HepG2 (cell line): ENCODE results near the gene IQCE. TPM values are rescaled to one million over a fixed set of nuclear protein-coding genes. Genes with fewer than 3 reads are reported as not detected.

Experiments used
- NRL ChIP-seq: sonication (generic); formaldehyde crosslinking; IDR thresholded peaks from 2 replicates; pipeline ENCODE4 v1.5.0; 2020; ENCODE audit warnings: missing genetic modification reagents, mild to moderate bottlenecking, moderate library complexity, borderline replicate concordance
- PHF5A ChIP-seq: IDR thresholded peaks from one replicate; pipeline ENCODE4 v1.6.1; 2018; ENCODE audit warnings: low read depth, missing genetic modification reagents; ENCODE audit not compliant: unreplicated experiment
- REL ChIP-seq: sonication (generic); formaldehyde crosslinking; conservative IDR thresholded peaks from 2 replicates; pipeline ENCODE4 v1.8.0; 2022; ENCODE audit warnings: mild to moderate bottlenecking, missing genetic modification reagents, moderate library complexity
- TGIF2 ChIP-seq: IDR thresholded peaks from 2 replicates; pipeline ENCODE4 v1.6.1; 2016; ENCODE audit warnings: control low read depth, missing compliant biosample characterization
- TMF1 ChIP-seq: sonication (generic); formaldehyde crosslinking; IDR thresholded peaks from 2 replicates; pipeline ENCODE4 v1.8.1; 2022; ENCODE audit warnings: low read depth, missing genetic modification reagents
- ZBTB8A ChIP-seq: sonication (generic); formaldehyde crosslinking; IDR thresholded peaks from 2 replicates; pipeline ENCODE4 v1.4.0; 2020; ENCODE audit warnings: mild to moderate bottlenecking, low read depth, missing genetic modification reagents, borderline replicate concordance
- ZFP90 ChIP-seq: sonication (generic); formaldehyde crosslinking; IDR thresholded peaks from 2 replicates; pipeline ENCODE4 v1.8.0; 2022; ENCODE audit warnings: missing genetic modification reagents, mild to moderate bottlenecking, inconsistent platforms, borderline replicate concordance
- ZNF292 ChIP-seq: sonication (generic); formaldehyde crosslinking; IDR thresholded peaks from 2 replicates; pipeline ENCODE4 v1.8.1; 2022; ENCODE audit warnings: mild to moderate bottlenecking, low read depth, missing genetic modification reagents, borderline replicate concordance
- ZNF296 ChIP-seq: sonication (generic); formaldehyde crosslinking; conservative IDR thresholded peaks from 2 replicates; pipeline ENCODE4 v1.5.0; 2020; ENCODE audit warnings: mild to moderate bottlenecking, missing genetic modification reagents
- ZNF614 ChIP-seq: IDR thresholded peaks from 2 replicates; pipeline ENCODE4 v1.6.1; 2018; ENCODE audit warnings: missing biosample characterization, missing genetic modification reagents, inconsistent platforms, borderline replicate concordance
- ZNF782 ChIP-seq: sonication (generic); formaldehyde crosslinking; IDR thresholded peaks from 2 replicates; pipeline ENCODE4 v1.4.0; 2020; ENCODE audit warnings: missing genetic modification reagents, mild to moderate bottlenecking, borderline replicate concordance
- polyA plus RNA-seq, 8 experiments: library from polyadenylated mRNA; depleted of rRNA in 3 of 8; stranded (reverse) in 7 of 8; unstranded in 1 of 8; fragments of >200 nt; fragmentation: Illumina TruSeq in 4 of 8; extraction: Trizol in 4 of 8; gene quantifications; 2 replicates each; pipeline versions ENCODE4 v1.2.1 to v1.2.3, GENCODE V29; 2011 to 2016; ENCODE audit warnings: low read depth in 4 of 8, missing spikeins in 1 of 8, mixed read lengths in 1 of 8; ENCODE audit not compliant: insufficient read depth in 1 of 8
- total RNA-seq, 5 experiments: library from RNA; depleted of rRNA; stranded (reverse); fragments of >200 nt; fragmentation: Illumina TruSeq; extraction: Trizol; gene quantifications; 2 replicates each; pipeline ENCODE4 v1.2.3, GENCODE V29; 2016; ENCODE audit warnings: low read depth in 1 of 5
- TF ChIP-seq, protein P1 (sequence below): sonication (generic); formaldehyde crosslinking; IDR thresholded peaks from 2 replicates; pipeline ENCODE4 v1.4.0; 2020; ENCODE audit warnings: low read depth, mild to moderate bottlenecking, missing genetic modification reagents
- TF ChIP-seq, protein P2 (sequence below), 2 experiments: sonication (generic) in 1 of 2; formaldehyde crosslinking in 1 of 2; IDR thresholded peaks; 2 replicates each; pipeline versions ENCODE4 v1.4.0 to v1.6.1; 2016 to 2020; ENCODE audit warnings: borderline replicate concordance in 1 of 2, low read depth in 1 of 2, mild to moderate bottlenecking in 1 of 2, missing genetic modification reagents in 1 of 2
- TF ChIP-seq, protein P3 (sequence below): sonication (generic); formaldehyde crosslinking; IDR thresholded peaks from 2 replicates; pipeline ENCODE4 v1.4.0; 2020; ENCODE audit warnings: missing genetic modification reagents
- TF ChIP-seq, protein P4 (sequence below): IDR thresholded peaks from 2 replicates; pipeline ENCODE4 v1.6.1; 2018; ENCODE audit warnings: missing genetic modification reagents
- TF ChIP-seq, protein P5 (sequence below): sonication (generic); formaldehyde crosslinking; IDR thresholded peaks from 2 replicates; pipeline ENCODE4 v1.8.1; 2023; ENCODE audit warnings: missing genetic modification reagents, mild to moderate bottlenecking, borderline replicate concordance

IQCE gene
- total and polyA plus RNA-seq, 2 of the 13 experiments (the other 11 are each of a cell fraction or from before 2014, with no cell fraction given): 1.5 to 2.5 TPM

DNA sequence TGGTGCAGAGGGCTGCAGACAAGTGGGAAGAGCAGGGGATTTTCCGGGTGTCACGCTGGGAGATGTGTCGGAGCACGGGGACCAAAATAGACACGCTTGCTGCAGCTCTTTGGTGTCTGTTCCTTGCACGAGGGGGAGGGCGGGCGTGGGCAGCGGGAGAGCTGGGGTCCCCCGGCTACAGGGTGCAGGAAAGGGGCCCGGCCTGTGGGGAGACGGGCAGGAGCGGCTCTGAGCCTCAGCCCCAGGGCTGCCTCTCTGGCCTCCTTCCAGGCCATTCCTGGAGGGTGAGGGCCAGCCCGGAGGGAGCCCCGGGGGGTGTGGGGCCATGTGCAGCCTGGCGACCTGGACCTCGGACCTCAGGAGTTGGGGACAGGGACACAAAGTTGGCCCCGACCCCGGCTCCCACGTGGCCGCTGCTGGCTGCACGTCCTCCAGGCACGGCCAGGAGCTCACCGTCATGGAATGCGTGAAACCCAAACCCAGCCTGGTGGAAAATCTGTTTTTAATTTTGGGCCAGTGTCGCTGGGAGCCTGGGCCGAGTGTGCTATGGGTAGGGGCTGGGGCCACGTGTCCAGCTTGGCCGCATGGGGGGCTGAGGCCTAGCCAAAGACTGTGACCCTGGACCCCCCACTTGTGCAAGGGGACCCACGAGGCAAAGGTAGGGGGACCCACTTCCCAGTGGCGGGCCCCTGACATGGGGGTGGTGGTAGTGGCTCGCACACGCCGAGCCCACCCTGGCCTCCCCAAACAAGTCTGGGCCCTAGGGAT is 79.6 kb downstream of the IQCE start (continued):
- TF ChIP-seq, protein P1, sequence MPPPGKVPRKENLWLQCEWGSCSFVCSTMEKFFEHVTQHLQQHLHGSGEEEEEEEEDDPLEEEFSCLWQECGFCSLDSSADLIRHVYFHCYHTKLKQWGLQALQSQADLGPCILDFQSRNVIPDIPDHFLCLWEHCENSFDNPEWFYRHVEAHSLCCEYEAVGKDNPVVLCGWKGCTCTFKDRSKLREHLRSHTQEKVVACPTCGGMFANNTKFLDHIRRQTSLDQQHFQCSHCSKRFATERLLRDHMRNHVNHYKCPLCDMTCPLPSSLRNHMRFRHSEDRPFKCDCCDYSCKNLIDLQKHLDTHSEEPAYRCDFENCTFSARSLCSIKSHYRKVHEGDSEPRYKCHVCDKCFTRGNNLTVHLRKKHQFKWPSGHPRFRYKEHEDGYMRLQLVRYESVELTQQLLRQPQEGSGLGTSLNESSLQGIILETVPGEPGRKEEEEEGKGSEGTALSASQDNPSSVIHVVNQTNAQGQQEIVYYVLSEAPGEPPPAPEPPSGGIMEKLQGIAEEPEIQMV (CRISPR knock-in tag): peak; percentile 71; the same call in 1 of the 2 replicates
- TF ChIP-seq ZBTB8A (CRISPR knock-in tag) (no peak), ZNF782 (CRISPR knock-in tag) (peak; percentile 59; the same call in 1 of the 2 replicates), TMF1 (CRISPR knock-in tag) (peak; percentile 89), NRL (CRISPR knock-in tag) (0 out of 2 replicates have a peak, but pooled peaks have one; percentile 71), ZNF296 (CRISPR knock-in tag) (0 out of 2 replicates have a peak, but pooled peaks have one; percentile 34), ZNF614 (CRISPR knock-in tag) (0 out of 2 replicates have a peak, but pooled peaks have one; percentile 36), PHF5A (CRISPR knock-in tag) (no peak), ZNF292 (no peak), TGIF2 (CRISPR knock-in tag) (no peak), ZFP90 (peak; percentile 95), REL (CRISPR knock-in tag) (peak; percentile 40; the same call in 1 of the 2 replicates)
- TF ChIP-seq, protein P2, sequence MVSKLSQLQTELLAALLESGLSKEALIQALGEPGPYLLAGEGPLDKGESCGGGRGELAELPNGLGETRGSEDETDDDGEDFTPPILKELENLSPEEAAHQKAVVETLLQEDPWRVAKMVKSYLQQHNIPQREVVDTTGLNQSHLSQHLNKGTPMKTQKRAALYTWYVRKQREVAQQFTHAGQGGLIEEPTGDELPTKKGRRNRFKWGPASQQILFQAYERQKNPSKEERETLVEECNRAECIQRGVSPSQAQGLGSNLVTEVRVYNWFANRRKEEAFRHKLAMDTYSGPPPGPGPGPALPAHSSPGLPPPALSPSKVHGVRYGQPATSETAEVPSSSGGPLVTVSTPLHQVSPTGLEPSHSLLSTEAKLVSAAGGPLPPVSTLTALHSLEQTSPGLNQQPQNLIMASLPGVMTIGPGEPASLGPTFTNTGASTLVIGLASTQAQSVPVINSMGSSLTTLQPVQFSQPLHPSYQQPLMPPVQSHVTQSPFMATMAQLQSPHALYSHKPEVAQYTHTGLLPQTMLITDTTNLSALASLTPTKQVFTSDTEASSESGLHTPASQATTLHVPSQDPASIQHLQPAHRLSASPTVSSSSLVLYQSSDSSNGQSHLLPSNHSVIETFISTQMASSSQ (IDR thresholded peaks at IDR 0.05; ENCODE audit: low read depth): 0 out of 2 replicates have a peak, but pooled peaks have one; percentile 19
- TF ChIP-seq, protein P2 (CRISPR knock-in tag; IDR thresholded peaks at IDR 0.05; ENCODE audit: borderline replicate concordance): peak; percentile 69
- TF ChIP-seq, protein P3, sequence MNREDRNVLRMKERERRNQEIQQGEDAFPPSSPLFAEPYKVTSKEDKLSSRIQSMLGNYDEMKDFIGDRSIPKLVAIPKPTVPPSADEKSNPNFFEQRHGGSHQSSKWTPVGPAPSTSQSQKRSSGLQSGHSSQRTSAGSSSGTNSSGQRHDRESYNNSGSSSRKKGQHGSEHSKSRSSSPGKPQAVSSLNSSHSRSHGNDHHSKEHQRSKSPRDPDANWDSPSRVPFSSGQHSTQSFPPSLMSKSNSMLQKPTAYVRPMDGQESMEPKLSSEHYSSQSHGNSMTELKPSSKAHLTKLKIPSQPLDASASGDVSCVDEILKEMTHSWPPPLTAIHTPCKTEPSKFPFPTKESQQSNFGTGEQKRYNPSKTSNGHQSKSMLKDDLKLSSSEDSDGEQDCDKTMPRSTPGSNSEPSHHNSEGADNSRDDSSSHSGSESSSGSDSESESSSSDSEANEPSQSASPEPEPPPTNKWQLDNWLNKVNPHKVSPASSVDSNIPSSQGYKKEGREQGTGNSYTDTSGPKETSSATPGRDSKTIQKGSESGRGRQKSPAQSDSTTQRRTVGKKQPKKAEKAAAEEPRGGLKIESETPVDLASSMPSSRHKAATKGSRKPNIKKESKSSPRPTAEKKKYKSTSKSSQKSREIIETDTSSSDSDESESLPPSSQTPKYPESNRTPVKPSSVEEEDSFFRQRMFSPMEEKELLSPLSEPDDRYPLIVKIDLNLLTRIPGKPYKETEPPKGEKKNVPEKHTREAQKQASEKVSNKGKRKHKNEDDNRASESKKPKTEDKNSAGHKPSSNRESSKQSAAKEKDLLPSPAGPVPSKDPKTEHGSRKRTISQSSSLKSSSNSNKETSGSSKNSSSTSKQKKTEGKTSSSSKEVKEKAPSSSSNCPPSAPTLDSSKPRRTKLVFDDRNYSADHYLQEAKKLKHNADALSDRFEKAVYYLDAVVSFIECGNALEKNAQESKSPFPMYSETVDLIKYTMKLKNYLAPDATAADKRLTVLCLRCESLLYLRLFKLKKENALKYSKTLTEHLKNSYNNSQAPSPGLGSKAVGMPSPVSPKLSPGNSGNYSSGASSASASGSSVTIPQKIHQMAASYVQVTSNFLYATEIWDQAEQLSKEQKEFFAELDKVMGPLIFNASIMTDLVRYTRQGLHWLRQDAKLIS (CRISPR knock-in tag): no peak
- TF ChIP-seq, protein P4, sequence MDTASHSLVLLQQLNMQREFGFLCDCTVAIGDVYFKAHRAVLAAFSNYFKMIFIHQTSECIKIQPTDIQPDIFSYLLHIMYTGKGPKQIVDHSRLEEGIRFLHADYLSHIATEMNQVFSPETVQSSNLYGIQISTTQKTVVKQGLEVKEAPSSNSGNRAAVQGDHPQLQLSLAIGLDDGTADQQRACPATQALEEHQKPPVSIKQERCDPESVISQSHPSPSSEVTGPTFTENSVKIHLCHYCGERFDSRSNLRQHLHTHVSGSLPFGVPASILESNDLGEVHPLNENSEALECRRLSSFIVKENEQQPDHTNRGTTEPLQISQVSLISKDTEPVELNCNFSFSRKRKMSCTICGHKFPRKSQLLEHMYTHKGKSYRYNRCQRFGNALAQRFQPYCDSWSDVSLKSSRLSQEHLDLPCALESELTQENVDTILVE (CRISPR knock-in tag): no peak
- TF ChIP-seq, protein P5, sequence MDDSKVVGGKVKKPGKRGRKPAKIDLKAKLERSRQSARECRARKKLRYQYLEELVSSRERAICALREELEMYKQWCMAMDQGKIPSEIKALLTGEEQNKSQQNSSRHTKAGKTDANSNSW (CRISPR knock-in tag): 0 out of 2 replicates have a peak, but pooled peaks have one; percentile 72
